WTC11 (cell line): ENCODE data around the gene RPS6KA2. TPM values are rescaled to one million over a fixed set of nuclear protein-coding genes. Genes with fewer than 3 reads are reported as not detected.

ENCODE experiments used
- ATAC-seq: fragments of 200-7000 bp; cut with Tn5 transposase; 2 replicates; pipeline ENCODE4 v1.10.0; 2021; ENCODE audit warnings: mild to moderate bottlenecking, moderate library complexity
- CTCF ChIA-PET: fragments of 300-600 bp; sonication (Branson Sonifier 250); formaldehyde crosslinking; loops from one replicate; lab custom pipeline; 2021; ENCODE audit warnings: antibody characterized with exemption; lab: Charles Lee
- POLR2A ChIA-PET: fragments of 350-600 bp; sonication (Branson Sonifier 250); formaldehyde crosslinking; loops from one replicate; lab custom pipeline; 2021; ENCODE audit warnings: antibody characterized with exemption; lab: Charles Lee
- DNase-seq: peaks from one replicate; pipeline ENCODE4 v3.0.0; 2021; ENCODE audit warnings: low spot score
- H3K27ac Mint-ChIP-seq: 2 replicates; pipeline ENCODE4 v1.8.0; 2021; ENCODE audit warnings: mixed read lengths
- H3K27me3 Mint-ChIP-seq: 2 replicates; pipeline ENCODE4 v1.8.0; 2021; ENCODE audit warnings: low read depth, mild to moderate bottlenecking, moderate library complexity, mixed read lengths
- H3K36me3 Mint-ChIP-seq: 2 replicates; pipeline ENCODE4 v1.8.0; 2021; ENCODE audit warnings: mixed read lengths
- H3K4me1 Mint-ChIP-seq: 2 replicates; pipeline ENCODE4 v1.8.0; 2022; ENCODE audit warnings: mixed read lengths
- H3K4me3 Mint-ChIP-seq: 2 replicates; pipeline ENCODE4 v1.8.0; 2021; ENCODE audit warnings: mild to moderate bottlenecking, moderate library complexity, mixed read lengths
- H3K9me3 Mint-ChIP-seq: 2 replicates; pipeline ENCODE4 v1.8.0; 2021; ENCODE audit warnings: mixed read lengths
- AFF4 ChIP-seq: sonication (generic); formaldehyde crosslinking; IDR thresholded peaks from 2 replicates; pipeline ENCODE4 v1.8.1; 2023; ENCODE audit warnings: mild to moderate bottlenecking, missing genetic modification reagents, borderline replicate concordance
- CBFB ChIP-seq: sonication (generic); formaldehyde crosslinking; IDR thresholded peaks from 2 replicates; pipeline ENCODE4 v1.8.1; 2022; ENCODE audit warnings: mild to moderate bottlenecking, low read depth, missing genetic modification reagents
- CREM ChIP-seq: sonication (generic); formaldehyde crosslinking; IDR thresholded peaks from 2 replicates; pipeline ENCODE4 v1.8.1; 2022; ENCODE audit warnings: mild to moderate bottlenecking, missing genetic modification reagents, moderate library complexity
- FOXJ3 ChIP-seq: sonication (generic); formaldehyde crosslinking; IDR thresholded peaks from 2 replicates; pipeline ENCODE4 v1.9.0; 2021; ENCODE audit warnings: missing genetic modification reagents, mild to moderate bottlenecking, borderline replicate concordance
- FOXP4 ChIP-seq: sonication (generic); formaldehyde crosslinking; IDR thresholded peaks from 2 replicates; pipeline ENCODE4 v1.8.0; 2022; ENCODE audit warnings: mild to moderate bottlenecking, missing genetic modification reagents
- JUN ChIP-seq: sonication (generic); formaldehyde crosslinking; IDR thresholded peaks from 2 replicates; pipeline ENCODE4 v1.8.0; 2023; ENCODE audit warnings: mild to moderate bottlenecking, missing genetic modification reagents
- NR1H2 ChIP-seq: sonication (generic); formaldehyde crosslinking; IDR thresholded peaks from 2 replicates; pipeline ENCODE4 v1.9.0; 2021; ENCODE audit warnings: mild to moderate bottlenecking, moderate library complexity, missing genetic modification reagents
- PRRX2 ChIP-seq: fragments of 250-450 bp; sonication (Bioruptor Pico); IDR thresholded peaks from 2 replicates; pipeline ENCODE4 v1.8.0; 2021; ENCODE audit warnings: mild to moderate bottlenecking
- SOX15 ChIP-seq: fragments of 250-450 bp; sonication (Bioruptor Pico); IDR thresholded peaks from 2 replicates; pipeline ENCODE4 v1.9.0; 2021; ENCODE audit warnings: mild to moderate bottlenecking
- STAT6 ChIP-seq: sonication (generic); formaldehyde crosslinking; conservative IDR thresholded peaks from 2 replicates; pipeline ENCODE4 v1.8.1; 2023; ENCODE audit warnings: mild to moderate bottlenecking, low read depth, missing genetic modification reagents, moderate library complexity
- TEAD4 ChIP-seq: sonication (generic); formaldehyde crosslinking; IDR thresholded peaks from 2 replicates; pipeline ENCODE4 v1.8.0; 2022; ENCODE audit warnings: mild to moderate bottlenecking, missing genetic modification reagents
- ZNF121 ChIP-seq: sonication (generic); formaldehyde crosslinking; IDR thresholded peaks from 2 replicates; pipeline ENCODE4 v1.8.0; 2023; ENCODE audit warnings: missing genetic modification reagents
- ZNF138 ChIP-seq: sonication (generic); formaldehyde crosslinking; conservative IDR thresholded peaks from 2 replicates; pipeline ENCODE4 v1.8.1; 2022; ENCODE audit warnings: mild to moderate bottlenecking, moderate library complexity, missing genetic modification reagents
- ZNF396 ChIP-seq: fragments of 250-450 bp; sonication (Bioruptor Pico); IDR thresholded peaks from 2 replicates; pipeline ENCODE4 v1.8.0; 2021; ENCODE audit warnings: mild to moderate bottlenecking, moderate library complexity, borderline replicate concordance
- ZNF416 ChIP-seq: fragments of 250-450 bp; sonication (Bioruptor Pico); IDR thresholded peaks from 2 replicates; pipeline ENCODE4 v1.9.0; 2021; ENCODE audit warnings: mild to moderate bottlenecking, inconsistent platforms
- total RNA-seq: library from RNA; stranded (reverse); gene quantifications from 3 replicates; pipeline ENCODE4 v1.2.3, GENCODE V29; 2021
- TF ChIP-seq, protein P1 (sequence below): sonication (generic); formaldehyde crosslinking; IDR thresholded peaks from 2 replicates; pipeline ENCODE4 v1.8.1; 2022; ENCODE audit warnings: mild to moderate bottlenecking, missing genetic modification reagents, moderate library complexity, borderline replicate concordance
- TF ChIP-seq, protein P2 (sequence below): fragments of 250-450 bp; sonication (Bioruptor Pico); IDR thresholded peaks from 2 replicates; pipeline ENCODE4 v1.9.0; 2021; ENCODE audit warnings: mild to moderate bottlenecking

The RPS6KA2 gene
- total RNA-seq, 1 experiment from 2014 or later, result 24.2 TPM

- Mint-ChIP-seq H3K9me3 (no peaks in the 10 kb centered on the region), H3K27ac (no peak overlapping the region), H3K36me3 (no peaks in the 10 kb centered on the region)
- ATAC-seq (no peak), DNase-seq (no peak)
- CTCF ChIA-PET, result no interaction called here
- POLR2A ChIA-PET, result no interaction called here
- TF ChIP-seq SOX15 (no peak), ZNF121 (CRISPR knock-in tag) (peak; percentile 55; the same call in 1 of the 2 replicates)
- TF ChIP-seq, all 79 proteins: peak for 1
- H3K4me3 Mint-ChIP-seq, result no peak overlapping the region
- H3K4me1 Mint-ChIP-seq, result peaks cover 50% of the 10 kb centered on the region
- no peaks in the 10 kb centered on the region for H3K27me3 Mint-ChIP-seq
These were observed 256.6 kb downstream of the RPS6KA2 start for GRCh38 chr6:166370489-166370888.

- Mint-ChIP-seq H3K27me3 (no peaks in the 10 kb centered on the region), H3K36me3 (no peaks in the 10 kb centered on the region), H3K9me3 (no peaks in the 10 kb centered on the region), H3K4me1 (peaks cover 51% of the 10 kb centered on the region), H3K4me3 (no peak overlapping the region), H3K27ac (0 out of 2 replicates have a peak overlapping the region, but pooled peaks have one; percentile 25)
- no peak for TF ChIP-seq CBFB (CRISPR knock-in tag)
- TF ChIP-seq NR1H2, result no peak
- no peak for TF ChIP-seq TEAD4 (CRISPR knock-in tag)
- TF ChIP-seq CREM (CRISPR knock-in tag), result no peak
- TF ChIP-seq, protein P1, sequence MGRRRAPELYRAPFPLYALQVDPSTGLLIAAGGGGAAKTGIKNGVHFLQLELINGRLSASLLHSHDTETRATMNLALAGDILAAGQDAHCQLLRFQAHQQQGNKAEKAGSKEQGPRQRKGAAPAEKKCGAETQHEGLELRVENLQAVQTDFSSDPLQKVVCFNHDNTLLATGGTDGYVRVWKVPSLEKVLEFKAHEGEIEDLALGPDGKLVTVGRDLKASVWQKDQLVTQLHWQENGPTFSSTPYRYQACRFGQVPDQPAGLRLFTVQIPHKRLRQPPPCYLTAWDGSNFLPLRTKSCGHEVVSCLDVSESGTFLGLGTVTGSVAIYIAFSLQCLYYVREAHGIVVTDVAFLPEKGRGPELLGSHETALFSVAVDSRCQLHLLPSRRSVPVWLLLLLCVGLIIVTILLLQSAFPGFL, result no peak
- no peak for TF ChIP-seq ZNF138 (CRISPR knock-in tag)
- TF ChIP-seq, protein P2, sequence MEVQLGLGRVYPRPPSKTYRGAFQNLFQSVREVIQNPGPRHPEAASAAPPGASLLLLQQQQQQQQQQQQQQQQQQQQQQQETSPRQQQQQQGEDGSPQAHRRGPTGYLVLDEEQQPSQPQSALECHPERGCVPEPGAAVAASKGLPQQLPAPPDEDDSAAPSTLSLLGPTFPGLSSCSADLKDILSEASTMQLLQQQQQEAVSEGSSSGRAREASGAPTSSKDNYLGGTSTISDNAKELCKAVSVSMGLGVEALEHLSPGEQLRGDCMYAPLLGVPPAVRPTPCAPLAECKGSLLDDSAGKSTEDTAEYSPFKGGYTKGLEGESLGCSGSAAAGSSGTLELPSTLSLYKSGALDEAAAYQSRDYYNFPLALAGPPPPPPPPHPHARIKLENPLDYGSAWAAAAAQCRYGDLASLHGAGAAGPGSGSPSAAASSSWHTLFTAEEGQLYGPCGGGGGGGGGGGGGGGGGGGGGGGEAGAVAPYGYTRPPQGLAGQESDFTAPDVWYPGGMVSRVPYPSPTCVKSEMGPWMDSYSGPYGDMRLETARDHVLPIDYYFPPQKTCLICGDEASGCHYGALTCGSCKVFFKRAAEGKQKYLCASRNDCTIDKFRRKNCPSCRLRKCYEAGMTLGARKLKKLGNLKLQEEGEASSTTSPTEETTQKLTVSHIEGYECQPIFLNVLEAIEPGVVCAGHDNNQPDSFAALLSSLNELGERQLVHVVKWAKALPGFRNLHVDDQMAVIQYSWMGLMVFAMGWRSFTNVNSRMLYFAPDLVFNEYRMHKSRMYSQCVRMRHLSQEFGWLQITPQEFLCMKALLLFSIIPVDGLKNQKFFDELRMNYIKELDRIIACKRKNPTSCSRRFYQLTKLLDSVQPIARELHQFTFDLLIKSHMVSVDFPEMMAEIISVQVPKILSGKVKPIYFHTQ (CRISPR knock-in tag), result no peak
- TF ChIP-seq JUN (CRISPR knock-in tag), result no peak
- no peak for TF ChIP-seq STAT6 (CRISPR knock-in tag)
- TF ChIP-seq FOXP4 (CRISPR knock-in tag), result no peak
- ATAC-seq (no peak), DNase-seq (no peak)
- CTCF ChIA-PET, result no interaction called here
- POLR2A ChIA-PET, result no interaction called here
These were observed 257.3 kb downstream of the RPS6KA2 start for GRCh38 chr6:166369782-166370181.

- DNase-seq (no peak), ATAC-seq (no peak)
- Mint-ChIP-seq H3K36me3 (no peaks in the 10 kb centered on the region), H3K4me3 (no peak overlapping the region), H3K4me1 (peaks cover 60% of the 10 kb centered on the region), H3K27me3 (no peaks in the 10 kb centered on the region), H3K27ac (peak overlapping the region; percentile 99), H3K9me3 (no peaks in the 10 kb centered on the region)
- no peak for TF ChIP-seq FOXJ3 (CRISPR knock-in tag)
- no peak for TF ChIP-seq ZNF416 (CRISPR knock-in tag)
- no peak for TF ChIP-seq AFF4 (CRISPR knock-in tag)
- no peak for TF ChIP-seq ZNF396 (CRISPR knock-in tag)
- no peak for TF ChIP-seq PRRX2 (CRISPR knock-in tag)
- ChIA-PET POLR2A (no interaction called here), CTCF (interaction anchor here (0.7 to 2.0 kb wide), 2 partner anchors 14 to 36 kb away, joined by 3 to 8 read pairs; no protein-coding TSS in a partner anchor)
These were observed 260.1 kb downstream of the RPS6KA2 start for GRCh38 chr6:166366921-166367320.
